UCSD-AML1 (cell line): Measurements from ENCODE around the gene GGTA1.

Experiments
- DNase-seq: peaks from one replicate; lab custom pipeline; 2025; ENCODE audit not compliant: unreplicated experiment; lab: John Stamatoyannopoulos, UW

GGTA1 gene

GRCh38 chr9:121500165-121500478, 478 bp upstream of the GGTA1 start:
- DNase-seq, result no peak

- DNase-seq, result no peak
Observed at GRCh38 chr9:121499177-121499426, 542 bp downstream of the GGTA1 start.

GRCh38 chr9:121498487-121499176, 1.0 kb downstream of the GGTA1 start:
- no peak for DNase-seq

GRCh38 chr9:121498150-121498486, 1.5 kb downstream of the GGTA1 start:
- DNase-seq, result peak; percentile 30

- DNase-seq, result no peak
Observed at GRCh38 chr9:121495976-121496375, 3.7 kb downstream of the GGTA1 start.

GRCh38 chr9:121494192-121494591, 5.5 kb downstream of the GGTA1 start:
- no peak for DNase-seq

- no peak for DNase-seq
Observed at GRCh38 chr9:121491111-121491510, 8.5 kb downstream of the GGTA1 start.

GRCh38 chr9:121489344-121489743, 10.3 kb downstream of the GGTA1 start:
- DNase-seq, result no peak

- no peak for DNase-seq
Observed at GRCh38 chr9:121486043-121486442, 13.6 kb downstream of the GGTA1 start.

- peak; percentile 47 for DNase-seq
Observed at GRCh38 chr9:121485623-121486022, 14.0 kb downstream of the GGTA1 start.

- DNase-seq, result no peak
Observed at GRCh38 chr9:121484651-121485446, 14.8 kb downstream of the GGTA1 start.

GRCh38 chr9:121483473-121484031, 16.1 kb downstream of the GGTA1 start:
- DNase-seq, result no peak

- no peak for DNase-seq
Observed at GRCh38 chr9:121483049-121483448, 16.6 kb downstream of the GGTA1 start.

- DNase-seq, result no peak
Observed at GRCh38 chr9:121478816-121479676, 20.6 kb downstream of the GGTA1 start.

- no peak for DNase-seq
Observed at GRCh38 chr9:121476156-121476555, 23.5 kb downstream of the GGTA1 start.

- no peak for DNase-seq
Observed at GRCh38 chr9:121474231-121474947, 25.3 kb downstream of the GGTA1 start.

GRCh38 chr9:121473229-121473628, 26.4 kb downstream of the GGTA1 start:
- no peak for DNase-seq

GRCh38 chr9:121472446-121472845, 27.2 kb downstream of the GGTA1 start:
- DNase-seq, result no peak

GRCh38 chr9:121466142-121466541, 33.5 kb downstream of the GGTA1 start:
- no peak for DNase-seq

GRCh38 chr9:121464968-121465367, 34.7 kb downstream of the GGTA1 start:
- no peak for DNase-seq
